Measurements from ENCODE around the gene SRD5A1.

DNA sequence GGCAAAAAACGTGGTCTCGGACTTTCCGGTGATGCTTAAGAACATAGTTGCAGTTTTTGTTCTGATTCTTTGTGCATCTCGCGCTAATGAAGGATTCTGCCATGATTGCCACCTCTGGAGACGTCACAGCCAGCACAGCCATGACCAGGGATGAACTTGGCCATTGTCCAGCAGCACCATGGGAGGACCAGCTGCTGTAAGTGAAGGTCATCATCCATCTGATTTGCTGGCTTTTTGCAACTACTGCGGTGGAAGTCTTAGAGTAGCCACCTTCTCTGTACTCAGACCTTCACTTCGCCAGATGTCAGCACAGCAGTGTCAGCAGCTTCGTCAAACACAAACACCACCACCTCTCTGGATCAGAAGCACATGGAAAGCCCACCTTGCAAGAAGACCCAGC lies 46.1 kb upstream of the SRD5A1 start:
- TF ChIP-seq EZH2phosphoT487 (IDR thresholded peaks at IDR 0.05; ENCODE audit: low read length) (no peak), CTCF (IDR thresholded peaks at IDR 0.05; ENCODE audit: low read length) (no peak), EZH2 (optimal IDR thresholded peaks at IDR 0.05; ENCODE audit: low read depth, low read length) (no peak)

Data from MM.1S (cell line).